Endothelial cell of umbilical vein (primary cell): ENCODE data around the gene ATP6V1B1. TPM values are rescaled to one million over a fixed set of nuclear protein-coding genes. Genes with fewer than 3 reads are reported as not detected.

ENCODE experiments used
- BruUV-seq: library from RNA; stranded (reverse); fragments of 400-500 nt; replicated peaks from 2 replicates; lab custom pipeline; 2021; lab: Mats Ljungman, UMichigan
- CTCF ChIA-PET: fragments of 300-600, 350-600 bp; sonication (Branson Sonifier 250); formaldehyde crosslinking; loops from one replicate; lab custom pipeline; 2021; ENCODE audit warnings: antibody characterized with exemption, inconsistent platforms; lab: Charles Lee
- POLR2A ChIA-PET: fragments of 300-600, 350-600 bp; sonication (Branson Sonifier 250); formaldehyde crosslinking; loops from one replicate; lab custom pipeline; 2021; ENCODE audit warnings: antibody characterized with exemption, inconsistent platforms; lab: Charles Lee
- DNase-seq: peaks from one replicate; pipeline ENCODE4 v3.0.0-alpha.2; 2011; ENCODE audit warnings: low read depth, low spot score
- FAIRE-seq: peaks from 2 replicates; lab custom pipeline; 2011; peaks lifted over from hg19 to GRCh38; lab: Jason Lieb, UNC
- H2AFZ ChIP-seq: 2 replicates; pipeline ENCODE4 v1.6.0; 2012; ENCODE audit warnings: low read depth, low read length, control low read depth, inconsistent platforms
- H3K27ac ChIP-seq: 2 replicates; pipeline ENCODE4 v1.5.1; 2011; ENCODE audit warnings: low read depth, mild to moderate bottlenecking, control low read depth, low read length, moderate library complexity; ENCODE audit not compliant: insufficient read depth
- H3K27me3 ChIP-seq, 2 experiments: 2 replicates each; pipeline versions ENCODE4 v1.6.0 to v1.6.1; 2011; ENCODE audit warnings: low read length in 2 of 2, mixed read lengths in 1 of 2; ENCODE audit not compliant: control insufficient read depth in 2 of 2, insufficient read depth in 2 of 2
- H3K36me3 ChIP-seq, 2 experiments: 2 replicates in 1 of 2; 3 replicates in 1 of 2; pipeline ENCODE4 v1.5.1; 2011; ENCODE audit warnings: low read length in 2 of 2, mild to moderate bottlenecking in 1 of 2, moderate library complexity in 1 of 2; ENCODE audit not compliant: control insufficient read depth in 2 of 2, insufficient read depth in 2 of 2; ENCODE audit errors: extremely low read depth in 1 of 2
- H3K4me1 ChIP-seq: 3 replicates; pipeline ENCODE4 v1.5.1; 2011; ENCODE audit warnings: mild to moderate bottlenecking, low read length; ENCODE audit not compliant: control insufficient read depth, insufficient read depth; ENCODE audit errors: extremely low read depth
- H3K4me2 ChIP-seq: 2 replicates; pipeline ENCODE4 v1.6.1; 2011; ENCODE audit warnings: low read length, control low read depth, mixed read lengths; ENCODE audit not compliant: insufficient read depth
- H3K4me3 ChIP-seq, 3 experiments: fragments of 200-600 bp in 1 of 3; sonication (generic), shearing (Covaris generic) in 1 of 3; replicated peaks in 1 of 3; 2 replicates each; pipeline ENCODE4 v1.5.1; 2011 to 2016; ENCODE audit warnings: control low read depth in 3 of 3, low read length in 3 of 3, mild to moderate bottlenecking in 2 of 3, inconsistent platforms in 1 of 3, low read depth in 1 of 3, moderate library complexity in 1 of 3; ENCODE audit not compliant: insufficient read depth in 1 of 3
- H3K79me2 ChIP-seq: 2 replicates; pipeline ENCODE4 v1.6.0; 2012; ENCODE audit warnings: low read length, inconsistent platforms; ENCODE audit not compliant: control insufficient read depth, insufficient read depth
- H3K9ac ChIP-seq: replicated peaks from 2 replicates; pipeline ENCODE3; 2011; ENCODE audit warnings: low read length, control low read depth; ENCODE audit not compliant: insufficient read depth; ENCODE audit errors: extremely low read depth
- H3K9me1 ChIP-seq: replicated peaks from 3 replicates; pipeline ENCODE4 v1.6.0; 2011; ENCODE audit warnings: mild to moderate bottlenecking, low read length; ENCODE audit not compliant: control insufficient read depth, insufficient read depth; ENCODE audit errors: extremely low read depth
- H3K9me3 ChIP-seq: replicated peaks from 2 replicates; pipeline ENCODE4 v1.5.1; 2012; ENCODE audit warnings: low read length, inconsistent platforms; ENCODE audit not compliant: control insufficient read depth, insufficient read depth
- H4K20me1 ChIP-seq: replicated peaks from 2 replicates; pipeline ENCODE3; 2011; ENCODE audit warnings: mild to moderate bottlenecking, low read length; ENCODE audit not compliant: control insufficient read depth, insufficient read depth; ENCODE audit errors: extremely low read depth
- EZH2 ChIP-seq: IDR thresholded peaks from 2 replicates; pipeline ENCODE4 v1.6.1; 2012; ENCODE audit warnings: borderline replicate concordance, low read depth, mild to moderate bottlenecking, moderate library complexity, low read length, inconsistent platforms; ENCODE audit not compliant: severe bottlenecking
- MAX ChIP-seq: IDR thresholded peaks from 2 replicates; pipeline ENCODE4 v1.6.1; 2011; ENCODE audit not compliant: insufficient read depth, insufficient read length
- POLR2AphosphoS5 ChIP-seq: IDR thresholded peaks from 2 replicates; pipeline ENCODE4 v1.6.1; 2012; ENCODE audit warnings: low read depth, mild to moderate bottlenecking, control low read depth, low read length, moderate library complexity; ENCODE audit not compliant: insufficient read depth
- dilution Hi-C: fragments of 300-500 bp; cut with MboI; formaldehyde crosslinking; loops from one replicate; pipeline ENCODE4 v1.15.0; 2019; ENCODE audit warnings: low sequenced_read_pairs; ENCODE audit not compliant: extremely low pct_ligation_motif_present
- intact Hi-C: fragments of 100-400 bp; cut with micrococcal nuclease; formaldehyde crosslinking; loops from one replicate; pipeline ENCODE4 v1.10.0; 2022
- polyA plus RNA-seq, 4 experiments: library from polyadenylated mRNA; depleted of rRNA in 3 of 4; stranded (reverse) in 3 of 4; unstranded in 1 of 4; fragments of >200 nt; gene quantifications; 2 replicates each; pipeline versions ENCODE4 v1.2.1 to v1.2.3, GENCODE V29; 2011 to 2012; ENCODE audit warnings: missing spikeins in 1 of 4
- total RNA-seq: library from RNA; stranded (reverse); gene quantifications from 2 replicates; pipeline ENCODE4 v1.2.3, GENCODE V29; 2021

Gene ATP6V1B1
- total and polyA plus RNA-seq, 2 donors (not counting 3 experiments of a cell fraction or from before 2014, with no cell fraction given) = 0.77 TPM; not detected in 1

- POLR2A ChIA-PET = no interaction called here
- H3K79me2 ChIP-seq = no peaks in the 10 kb centered on the region
- no peak overlapping the region for H3K4me3 ChIP-seq
These were observed 47.3 kb upstream of the ATP6V1B1 start for GRCh38 chr2:70888366-70888922.

GRCh38 chr2:70888923-70889715 lies 46.6 kb upstream of the ATP6V1B1 start:
- no peak overlapping the region for H2AFZ ChIP-seq
- dilution Hi-C loops = no loop called here
- DNase-seq = no peak
- H3K9me3 ChIP-seq = no peaks in the 10 kb centered on the region
- H3K36me3 ChIP-seq = no peaks in the 10 kb centered on the region
- ChIA-PET CTCF (interaction anchor here (1.2 kb wide), 1 partner anchor 59 kb away, joined by 5 read pairs; no protein-coding TSS in a partner anchor), POLR2A (no interaction called here)
- no peaks in the 10 kb centered on the region for H3K9me1 ChIP-seq
- H3K27ac ChIP-seq = no peak overlapping the region
- peak; percentile 97 for TF ChIP-seq EZH2
- TF ChIP-seq MAX = no peak
- H3K4me2 ChIP-seq = no peak overlapping the region
- BruUV-seq = no TSS peak
- H3K4me1 ChIP-seq = peaks cover 8% of the 10 kb centered on the region
- no peaks in the 10 kb centered on the region for H4K20me1 ChIP-seq
- peaks cover 83 to 100% of the 10 kb centered on the region in 2 experiments for H3K27me3 ChIP-seq
- FAIRE-seq = peak; percentile 18
- H3K9ac ChIP-seq = no peak overlapping the region
- intact Hi-C loops = no loop called here
- no peak overlapping the region for H3K4me3 ChIP-seq
- H3K79me2 ChIP-seq = no peaks in the 10 kb centered on the region

More at GRCh38 chr2:70888366-70888922, 47.3 kb upstream of the ATP6V1B1 start:
- intact Hi-C loops = no loop called here
- H3K36me3 ChIP-seq = no peaks in the 10 kb centered on the region
- no peaks in the 10 kb centered on the region for H3K9me3 ChIP-seq
- no peak overlapping the region for H2AFZ ChIP-seq
- H3K9me1 ChIP-seq = no peaks in the 10 kb centered on the region
- CTCF ChIA-PET = interaction anchor here (0.8 to 1.2 kb wide), 2 partner anchors 17 to 60 kb away, joined by 3 to 5 read pairs; no protein-coding TSS in a partner anchor
- no peak overlapping the region for H3K9ac ChIP-seq
- FAIRE-seq (no peak), DNase-seq (no peak)
- no peak overlapping the region for H3K4me2 ChIP-seq
- H3K27ac ChIP-seq = no peak overlapping the region
- dilution Hi-C loops = no loop called here
- peaks cover 83 to 100% of the 10 kb centered on the region in 2 experiments for H3K27me3 ChIP-seq
- no peaks in the 10 kb centered on the region for H4K20me1 ChIP-seq
- BruUV-seq = no TSS peak
- peaks cover 8% of the 10 kb centered on the region for H3K4me1 ChIP-seq
- TF ChIP-seq POLR2AphosphoS5 (no peak), EZH2 (peak; percentile 18)
